HepG2 (cell line): ENCODE data around the gene ID3. TPM values are rescaled to one million over a fixed set of nuclear protein-coding genes. Genes with fewer than 3 reads are reported as not detected.

ENCODE experiments used
- AHR ChIP-seq: IDR thresholded peaks from 2 replicates; pipeline ENCODE4 v1.6.1; 2018; ENCODE audit warnings: missing genetic modification reagents, missing compliant biosample characterization
- GFI1 ChIP-seq: sonication (generic); formaldehyde crosslinking; IDR thresholded peaks from 2 replicates; pipeline ENCODE4 v1.5.0; 2020; ENCODE audit warnings: missing genetic modification reagents, mild to moderate bottlenecking, borderline replicate concordance
- TEAD3 ChIP-seq: optimal IDR thresholded peaks from 2 replicates; pipeline ENCODE3; 2016; ENCODE audit warnings: borderline replicate concordance
- TIGD3 ChIP-seq: sonication (generic); formaldehyde crosslinking; IDR thresholded peaks from 2 replicates; pipeline ENCODE4 v1.5.1; 2020; ENCODE audit warnings: mild to moderate bottlenecking, missing genetic modification reagents, borderline replicate concordance
- TRIM22 ChIP-seq: fragments of 450-650 bp; IDR thresholded peaks from 2 replicates; pipeline ENCODE4 v1.6.1; 2017
- USF2 ChIP-seq, 2 experiments: sonication (generic) in 1 of 2; formaldehyde crosslinking in 1 of 2; IDR thresholded peaks; 2 replicates each; pipeline versions ENCODE4 v1.5.1 to v1.6.1; 2011 to 2020; ENCODE audit warnings: borderline replicate concordance in 1 of 2, low read depth in 1 of 2, low read length in 1 of 2, mild to moderate bottlenecking in 1 of 2, missing genetic modification reagents in 1 of 2, moderate library complexity in 1 of 2
- ZBTB40 ChIP-seq, 2 experiments: fragments of 450-650 bp in 1 of 2; sonication (generic) in 1 of 2; formaldehyde crosslinking in 1 of 2; IDR thresholded peaks; 2 replicates each; pipeline versions ENCODE4 v1.6.1 to v1.8.0; 2016 to 2022; ENCODE audit warnings: antibody characterized with exemption in 1 of 2, mild to moderate bottlenecking in 1 of 2, missing genetic modification reagents in 1 of 2
- ZBTB43 ChIP-seq: sonication (generic); formaldehyde crosslinking; conservative IDR thresholded peaks from 2 replicates; pipeline ENCODE4 v1.4.0; 2020; ENCODE audit warnings: missing genetic modification reagents
- ZNF124 ChIP-seq: sonication (generic); formaldehyde crosslinking; IDR thresholded peaks from 2 replicates; pipeline ENCODE4 v1.4.0; 2020; ENCODE audit warnings: missing genetic modification reagents
- ZNF224 ChIP-seq: sonication (generic); formaldehyde crosslinking; IDR thresholded peaks from 2 replicates; pipeline ENCODE4 v1.5.0; 2020; ENCODE audit warnings: mild to moderate bottlenecking, missing genetic modification reagents
- ZNF230 ChIP-seq: sonication (generic); formaldehyde crosslinking; IDR thresholded peaks from 2 replicates; pipeline ENCODE4 v1.4.0; 2020; ENCODE audit warnings: mild to moderate bottlenecking, missing genetic modification reagents
- polyA plus RNA-seq, 8 experiments: library from polyadenylated mRNA; depleted of rRNA in 3 of 8; stranded (reverse) in 7 of 8; unstranded in 1 of 8; fragments of >200 nt; fragmentation: Illumina TruSeq in 4 of 8; extraction: Trizol in 4 of 8; gene quantifications; 2 replicates each; pipeline versions ENCODE4 v1.2.1 to v1.2.3, GENCODE V29; 2011 to 2016; ENCODE audit warnings: low read depth in 4 of 8, missing spikeins in 1 of 8, mixed read lengths in 1 of 8; ENCODE audit not compliant: insufficient read depth in 1 of 8
- total RNA-seq, 5 experiments: library from RNA; depleted of rRNA; stranded (reverse); fragments of >200 nt; fragmentation: Illumina TruSeq; extraction: Trizol; gene quantifications; 2 replicates each; pipeline ENCODE4 v1.2.3, GENCODE V29; 2016; ENCODE audit warnings: low read depth in 1 of 5

The ID3 gene
- total and polyA plus RNA-seq, 2 of the 13 experiments (the other 11 are each of a cell fraction or from before 2014, with no cell fraction given): 64.8 to 115 TPM

- TF ChIP-seq ZNF224 (CRISPR knock-in tag) (no peak), ZBTB43 (CRISPR knock-in tag) (no peak), TIGD3 (CRISPR knock-in tag) (no peak), USF2 (IDR thresholded peaks at IDR 0.05; ENCODE audit: low read depth, low read length) (peak; percentile 53; the same call in 1 of the 2 replicates), USF2 (CRISPR knock-in tag; IDR thresholded peaks at IDR 0.05; ENCODE audit: borderline replicate concordance) (peak; percentile 53; the same call in 1 of the 2 replicates), TEAD3 (CRISPR knock-in tag) (no peak), ZNF230 (CRISPR knock-in tag) (no peak), ZNF124 (CRISPR knock-in tag) (no peak), GFI1 (CRISPR knock-in tag) (no peak), AHR (CRISPR knock-in tag) (no peak), ZBTB40 (IDR thresholded peaks at IDR 0.05) (no peak), ZBTB40 (CRISPR knock-in tag; IDR thresholded peaks at IDR 0.05) (peak; percentile 27; the same call in 1 of the 2 replicates), TRIM22 (no peak)
Observed at GRCh38 chr1:23554481-23555269, 4.6 kb downstream of the ID3 start (continued).
